ENCODE data around the gene CDH13. TPM values are rescaled to one million over a fixed set of nuclear protein-coding genes. Genes with fewer than 3 reads are reported as not detected.

The CDH13 gene
- total RNA-seq, 1 donor from 2014 or later, result 81.1 TPM

- Mint-ChIP-seq H3K4me3 (ENCODE audit: unreplicated experiment) (no peak overlapping the region), H3K9me3 (ENCODE audit: unreplicated experiment) (peaks cover 2% of the 10 kb centered on the region), H3K4me1 (ENCODE audit: low read depth, unreplicated experiment) (peaks cover 34% of the 10 kb centered on the region), H3K27ac (ENCODE audit: unreplicated experiment) (peak overlapping the region; percentile 86), H3K36me3 (ENCODE audit: unreplicated experiment) (no peaks in the 10 kb centered on the region), H3K27me3 (ENCODE audit: unreplicated experiment) (peaks cover 11% of the 10 kb centered on the region)
- TF ChIP-seq, protein P1, sequence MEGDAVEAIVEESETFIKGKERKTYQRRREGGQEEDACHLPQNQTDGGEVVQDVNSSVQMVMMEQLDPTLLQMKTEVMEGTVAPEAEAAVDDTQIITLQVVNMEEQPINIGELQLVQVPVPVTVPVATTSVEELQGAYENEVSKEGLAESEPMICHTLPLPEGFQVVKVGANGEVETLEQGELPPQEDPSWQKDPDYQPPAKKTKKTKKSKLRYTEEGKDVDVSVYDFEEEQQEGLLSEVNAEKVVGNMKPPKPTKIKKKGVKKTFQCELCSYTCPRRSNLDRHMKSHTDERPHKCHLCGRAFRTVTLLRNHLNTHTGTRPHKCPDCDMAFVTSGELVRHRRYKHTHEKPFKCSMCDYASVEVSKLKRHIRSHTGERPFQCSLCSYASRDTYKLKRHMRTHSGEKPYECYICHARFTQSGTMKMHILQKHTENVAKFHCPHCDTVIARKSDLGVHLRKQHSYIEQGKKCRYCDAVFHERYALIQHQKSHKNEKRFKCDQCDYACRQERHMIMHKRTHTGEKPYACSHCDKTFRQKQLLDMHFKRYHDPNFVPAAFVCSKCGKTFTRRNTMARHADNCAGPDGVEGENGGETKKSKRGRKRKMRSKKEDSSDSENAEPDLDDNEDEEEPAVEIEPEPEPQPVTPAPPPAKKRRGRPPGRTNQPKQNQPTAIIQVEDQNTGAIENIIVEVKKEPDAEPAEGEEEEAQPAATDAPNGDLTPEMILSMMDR (IDR thresholded peaks at IDR 0.05; ENCODE audit: partially characterized antibody, unreplicated experiment), result no peak
- DNase-seq, result no peak
These were observed 8.3 kb downstream of the CDH13 start for GRCh38 chr16:82634955-82635610.

DNA sequence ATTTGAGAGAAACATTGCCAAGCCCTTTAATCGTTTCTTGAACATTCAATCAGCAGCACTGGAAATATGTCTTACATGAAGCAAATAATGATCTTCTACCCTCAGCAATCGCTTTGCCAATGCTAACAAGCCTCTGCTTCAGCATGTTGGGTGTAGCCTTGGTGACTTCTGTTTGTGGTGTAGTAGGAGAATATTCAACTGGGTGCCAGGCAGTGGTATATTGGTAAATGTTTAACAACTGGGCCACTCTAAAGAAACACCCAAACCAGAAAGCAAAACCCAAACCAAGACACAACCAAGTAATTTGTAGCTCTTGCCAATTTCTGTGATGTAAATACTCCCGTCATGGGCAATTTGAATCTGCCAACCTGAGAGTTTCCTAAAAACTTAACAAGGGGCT, 9.7 kb downstream of the CDH13 start:
- Mint-ChIP-seq H3K36me3 (ENCODE audit: unreplicated experiment) (no peaks in the 10 kb centered on the region), H3K27ac (ENCODE audit: unreplicated experiment) (no peak overlapping the region), H3K4me1 (ENCODE audit: low read depth, unreplicated experiment) (peaks cover 27% of the 10 kb centered on the region), H3K27me3 (ENCODE audit: unreplicated experiment) (peaks cover 11% of the 10 kb centered on the region), H3K4me3 (ENCODE audit: unreplicated experiment) (no peak overlapping the region), H3K9me3 (ENCODE audit: unreplicated experiment) (peaks cover 4% of the 10 kb centered on the region)
- DNase-seq, result no peak
- TF ChIP-seq, protein P1 (IDR thresholded peaks at IDR 0.05; ENCODE audit: partially characterized antibody, unreplicated experiment), result no peak

DNA sequence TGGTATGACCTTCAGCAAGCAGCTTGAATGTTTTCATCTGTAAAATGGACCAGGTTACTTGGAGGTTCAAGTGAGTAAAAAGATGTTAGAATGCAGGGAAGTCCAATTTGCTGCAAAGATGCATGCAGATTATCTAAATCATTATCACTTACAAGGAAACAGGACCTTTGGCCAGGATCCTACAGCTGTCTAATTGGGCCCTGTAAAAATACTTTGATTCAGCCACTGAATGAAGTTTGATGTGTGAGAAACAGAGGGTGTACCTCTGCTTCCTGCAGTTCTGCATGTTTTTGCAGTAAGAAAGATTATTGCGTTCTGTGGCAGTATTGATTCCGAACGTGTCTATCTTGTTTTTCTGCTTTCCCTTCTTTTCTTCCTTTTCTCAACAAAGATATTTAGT, 10.2 kb downstream of the CDH13 start:
- Mint-ChIP-seq H3K4me1 (ENCODE audit: low read depth, unreplicated experiment) (peaks cover 27% of the 10 kb centered on the region), H3K9me3 (ENCODE audit: unreplicated experiment) (peaks cover 4% of the 10 kb centered on the region), H3K4me3 (ENCODE audit: unreplicated experiment) (no peak overlapping the region), H3K36me3 (ENCODE audit: unreplicated experiment) (no peaks in the 10 kb centered on the region), H3K27ac (ENCODE audit: unreplicated experiment) (no peak overlapping the region), H3K27me3 (ENCODE audit: unreplicated experiment) (peaks cover 11% of the 10 kb centered on the region)
- TF ChIP-seq, protein P1 (IDR thresholded peaks at IDR 0.05; ENCODE audit: partially characterized antibody, unreplicated experiment), result no peak
- DNase-seq, result no peak

DNA sequence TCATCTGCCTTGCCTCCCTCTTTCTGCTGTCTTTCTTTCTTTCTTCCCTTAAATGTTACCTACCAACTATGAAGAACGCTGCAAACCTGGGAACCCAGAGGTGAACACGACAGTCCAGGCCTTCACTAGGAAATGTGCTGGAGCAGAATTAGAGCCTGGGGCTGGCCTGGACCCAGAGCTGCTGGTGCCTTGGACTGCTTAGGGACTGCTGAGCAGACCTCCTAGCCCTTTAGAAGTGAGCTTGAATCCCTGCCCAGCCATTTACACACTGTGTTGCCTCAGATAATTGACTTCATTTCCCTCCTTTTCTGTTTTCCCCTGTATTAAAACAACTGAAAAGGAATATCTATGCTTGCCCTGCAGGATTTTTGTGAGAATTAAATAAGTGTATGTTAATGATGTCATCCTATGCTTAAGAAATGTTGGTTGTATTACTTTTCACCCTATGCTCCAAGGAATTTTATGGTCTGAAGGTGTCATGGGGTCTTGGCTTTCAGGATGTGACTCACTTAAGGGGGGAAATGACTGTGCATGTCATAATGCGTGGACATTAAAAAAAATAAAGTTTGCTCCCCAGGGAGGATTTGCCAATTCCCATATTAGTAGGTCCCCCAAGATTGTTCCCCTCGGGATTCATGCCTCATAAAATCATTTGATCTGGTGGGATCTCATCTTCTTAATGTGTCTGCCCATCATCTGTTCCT, 11.5 kb downstream of the CDH13 start:
- H3K27me3 Mint-ChIP-seq (ENCODE audit: unreplicated experiment), result peaks cover 11% of the 10 kb centered on the region

More for the DNA sequence above, 11.5 kb downstream of the CDH13 start:
- H3K9me3 Mint-ChIP-seq (ENCODE audit: unreplicated experiment), result peaks cover 4% of the 10 kb centered on the region
- TF ChIP-seq, protein P1 (IDR thresholded peaks at IDR 0.05; ENCODE audit: partially characterized antibody, unreplicated experiment), result no peak
- no peak overlapping the region for H3K27ac Mint-ChIP-seq (ENCODE audit: unreplicated experiment)
- H3K36me3 Mint-ChIP-seq (ENCODE audit: unreplicated experiment), result no peaks in the 10 kb centered on the region
- DNase-seq, result no peak
- H3K4me1 Mint-ChIP-seq (ENCODE audit: low read depth, unreplicated experiment), result peaks cover 28% of the 10 kb centered on the region
- H3K4me3 Mint-ChIP-seq (ENCODE audit: unreplicated experiment), result no peak overlapping the region
